AG09309 (cell line): ENCODE data around the gene COL9A3.
"Not testable (repeated sequence)": the region's sequence is repeated elsewhere in the genome, so short reads cannot be mapped to it uniquely, and the experiment has no call there.

Experiments
- DNase-seq: peaks from one replicate; pipeline ENCODE4 v3.0.0-alpha.2; 2010; ENCODE audit warnings: low read depth
- H3K4me3 ChIP-seq: 2 replicates; pipeline ENCODE4 v1.5.1; 2011; ENCODE audit warnings: mild to moderate bottlenecking, low read depth, low read length, moderate library complexity; ENCODE audit not compliant: control insufficient read depth
- TF ChIP-seq, protein P1 (sequence below): IDR thresholded peaks from 2 replicates; pipeline ENCODE4 v1.5.1; 2011; ENCODE audit warnings: mild to moderate bottlenecking, low read depth, low read length, inconsistent platforms; ENCODE audit not compliant: insufficient read depth, control insufficient read depth; ENCODE audit errors: missing control alignments

The COL9A3 gene

GRCh38 chr20:62849431-62849830 lies 32.6 kb downstream of the COL9A3 start:
- no peak for DNase-seq
- no peak overlapping the region for H3K4me3 ChIP-seq
- TF ChIP-seq, protein P1, sequence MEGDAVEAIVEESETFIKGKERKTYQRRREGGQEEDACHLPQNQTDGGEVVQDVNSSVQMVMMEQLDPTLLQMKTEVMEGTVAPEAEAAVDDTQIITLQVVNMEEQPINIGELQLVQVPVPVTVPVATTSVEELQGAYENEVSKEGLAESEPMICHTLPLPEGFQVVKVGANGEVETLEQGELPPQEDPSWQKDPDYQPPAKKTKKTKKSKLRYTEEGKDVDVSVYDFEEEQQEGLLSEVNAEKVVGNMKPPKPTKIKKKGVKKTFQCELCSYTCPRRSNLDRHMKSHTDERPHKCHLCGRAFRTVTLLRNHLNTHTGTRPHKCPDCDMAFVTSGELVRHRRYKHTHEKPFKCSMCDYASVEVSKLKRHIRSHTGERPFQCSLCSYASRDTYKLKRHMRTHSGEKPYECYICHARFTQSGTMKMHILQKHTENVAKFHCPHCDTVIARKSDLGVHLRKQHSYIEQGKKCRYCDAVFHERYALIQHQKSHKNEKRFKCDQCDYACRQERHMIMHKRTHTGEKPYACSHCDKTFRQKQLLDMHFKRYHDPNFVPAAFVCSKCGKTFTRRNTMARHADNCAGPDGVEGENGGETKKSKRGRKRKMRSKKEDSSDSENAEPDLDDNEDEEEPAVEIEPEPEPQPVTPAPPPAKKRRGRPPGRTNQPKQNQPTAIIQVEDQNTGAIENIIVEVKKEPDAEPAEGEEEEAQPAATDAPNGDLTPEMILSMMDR = no peak

- TF ChIP-seq, protein P1 = no peak
- DNase-seq = no peak
- H3K4me3 ChIP-seq = no peak overlapping the region
These were observed 33.6 kb downstream of the COL9A3 start for GRCh38 chr20:62850333-62850974.

GRCh38 chr20:62852196-62852595 lies 35.3 kb downstream of the COL9A3 start:
- TF ChIP-seq, protein P1 = no peak
- no peak overlapping the region for H3K4me3 ChIP-seq
- no peak for DNase-seq

GRCh38 chr20:62852841-62853240 lies 36.0 kb downstream of the COL9A3 start:
- no peak overlapping the region for H3K4me3 ChIP-seq
- TF ChIP-seq, protein P1 = no peak
- DNase-seq = no peak

- DNase-seq, H3K4me3 ChIP-seq: not testable (repeated sequence)
These were observed 36.5 kb downstream of the COL9A3 start for GRCh38 chr20:62853304-62853703.

- TF ChIP-seq, protein P1 = no peak
- no peak overlapping the region for H3K4me3 ChIP-seq
- no peak for DNase-seq
These were observed 37.3 kb downstream of the COL9A3 start for GRCh38 chr20:62854121-62854520.

- no peak overlapping the region for H3K4me3 ChIP-seq
- TF ChIP-seq, protein P1 = no peak
- no peak for DNase-seq
These were observed 38.3 kb downstream of the COL9A3 start for GRCh38 chr20:62855120-62855519.
